Liver (tissue), 9 donors: Measurements from ENCODE around the gene ATL2. TPM values are rescaled to one million over a fixed set of nuclear protein-coding genes. Genes with fewer than 3 reads are reported as not detected.

ENCODE experiments used
- DNase-seq: peaks from one replicate; pipeline ENCODE4 v3.0.0-alpha.2; 2017; ENCODE audit warnings: low spot score
- H3K27ac ChIP-seq, 2 donors: one replicate each; pipeline ENCODE4 v1.7.0; 2013; ENCODE audit warnings: inconsistent platforms in 2 of 2, low read length in 2 of 2, control low read depth in 1 of 2, low read depth in 1 of 2, mild to moderate bottlenecking in 1 of 2
- H3K27me3 ChIP-seq, 4 donors: one replicate each; pipeline versions ENCODE4 v1.6.1 to v1.7.0; 2013; ENCODE audit warnings: low read length in 3 of 4, inconsistent platforms in 1 of 4, mild to moderate bottlenecking in 1 of 4, moderate library complexity in 1 of 4; ENCODE audit not compliant: control insufficient read depth in 4 of 4, insufficient read depth in 4 of 4
- H3K36me3 ChIP-seq, 4 donors: one replicate each; pipeline versions ENCODE4 v1.6.1 to v1.7.0; 2013; ENCODE audit warnings: low read length in 3 of 4, mild to moderate bottlenecking in 3 of 4, low read depth in 1 of 4, moderate library complexity in 1 of 4; ENCODE audit not compliant: control insufficient read depth in 4 of 4, insufficient read depth in 3 of 4
- H3K4me1 ChIP-seq, 4 donors: one replicate each; pipeline versions ENCODE4 v1.6.1 to v1.7.0; 2013; ENCODE audit warnings: low read length in 3 of 4, mild to moderate bottlenecking in 3 of 4, moderate library complexity in 1 of 4; ENCODE audit not compliant: control insufficient read depth in 4 of 4, insufficient read depth in 4 of 4
- H3K4me3 ChIP-seq, 3 donors: one replicate each; pipeline versions ENCODE4 v1.6.1 to v1.7.0; 2013; ENCODE audit warnings: low read length in 3 of 3, control low read depth in 1 of 3, low read depth in 1 of 3, mild to moderate bottlenecking in 1 of 3
- H3K9ac ChIP-seq, 2 donors: one replicate each; pipeline ENCODE4 v1.7.0; 2013; ENCODE audit warnings: low read length in 2 of 2, mild to moderate bottlenecking in 2 of 2, moderate library complexity in 2 of 2, control low read depth in 1 of 2, low read depth in 1 of 2
- H3K9me3 ChIP-seq, 4 donors: one replicate each; pipeline versions ENCODE4 v1.6.1 to v1.7.0; 2013; ENCODE audit warnings: low read length in 3 of 4; ENCODE audit not compliant: control insufficient read depth in 4 of 4
- ATF3 ChIP-seq: IDR thresholded peaks from 2 replicates; pipeline ENCODE4 v1.6.1; 2016; ENCODE audit warnings: antibody characterized with exemption
- CTCF ChIP-seq: fragments of 150-350 bp; IDR thresholded peaks from 2 replicates; pipeline ENCODE4 v1.5.1; 2017; ENCODE audit warnings: improper control_type of control experiment, low read depth, low read length; ENCODE audit not compliant: missing input control
- EGR1 ChIP-seq, 2 donors: IDR thresholded peaks; 2 replicates each; pipeline ENCODE4 v1.6.1; 2016 to 2018; ENCODE audit warnings: antibody characterized with exemption in 2 of 2, low read depth in 2 of 2
- FOXA1 ChIP-seq: IDR thresholded peaks from 2 replicates; pipeline ENCODE4 v1.6.1; 2016; ENCODE audit warnings: antibody characterized with exemption
- FOXA2 ChIP-seq: IDR thresholded peaks from 2 replicates; pipeline ENCODE4 v1.6.1; 2016; ENCODE audit warnings: antibody characterized with exemption
- GABPA ChIP-seq, 2 donors: IDR thresholded peaks in 1 of 2; conservative IDR thresholded peaks in 1 of 2; 2 replicates each; pipeline ENCODE4 v1.6.1; 2016; ENCODE audit warnings: antibody characterized with exemption in 2 of 2, mild to moderate bottlenecking in 1 of 2, moderate library complexity in 1 of 2
- HNF4A ChIP-seq, 2 donors: conservative IDR thresholded peaks; 2 replicates each; pipeline ENCODE4 v1.6.1; 2016; ENCODE audit warnings: antibody characterized with exemption in 2 of 2, mild to moderate bottlenecking in 2 of 2
- HNF4G ChIP-seq: IDR thresholded peaks from 2 replicates; pipeline ENCODE4 v1.6.1; 2016; ENCODE audit warnings: antibody characterized with exemption
- JUND ChIP-seq, 2 donors: IDR thresholded peaks; 2 replicates each; pipeline ENCODE4 v1.6.1; 2016; ENCODE audit warnings: antibody characterized with exemption in 2 of 2
- MAX ChIP-seq: IDR thresholded peaks from 2 replicates; pipeline ENCODE4 v1.6.1; 2016; ENCODE audit warnings: antibody characterized with exemption
- NR2F2 ChIP-seq: IDR thresholded peaks from 2 replicates; pipeline ENCODE4 v1.6.1; 2016; ENCODE audit warnings: antibody characterized with exemption
- RAD21 ChIP-seq, 2 donors: IDR thresholded peaks; 2 replicates each; pipeline ENCODE4 v1.6.1; 2016; ENCODE audit warnings: antibody characterized with exemption in 2 of 2, mild to moderate bottlenecking in 2 of 2
- REST ChIP-seq: IDR thresholded peaks from 2 replicates; pipeline ENCODE4 v1.6.1; 2016; ENCODE audit warnings: antibody characterized with exemption, mild to moderate bottlenecking
- RXRA ChIP-seq, 2 donors: IDR thresholded peaks; 2 replicates each; pipeline ENCODE4 v1.6.1; 2017 to 2018; ENCODE audit warnings: antibody characterized with exemption in 2 of 2, mild to moderate bottlenecking in 1 of 2
- SP1 ChIP-seq: IDR thresholded peaks from 2 replicates; pipeline ENCODE4 v1.6.1; 2018; ENCODE audit warnings: antibody characterized with exemption, mild to moderate bottlenecking
- TAF1 ChIP-seq: conservative IDR thresholded peaks from 2 replicates; pipeline ENCODE4 v1.6.1; 2016; ENCODE audit warnings: antibody characterized with exemption, mild to moderate bottlenecking
- YY1 ChIP-seq: IDR thresholded peaks from 2 replicates; pipeline ENCODE4 v1.6.1; 2016; ENCODE audit warnings: antibody characterized with exemption, mild to moderate bottlenecking
- ZBTB33 ChIP-seq: IDR thresholded peaks from 2 replicates; pipeline ENCODE4 v1.6.1; 2016; ENCODE audit warnings: antibody characterized with exemption
- WGBS: extraction: QIAGEN DNeasy Blood & Tissue Kit; methylation state at CpG from one replicate; pipeline ENCODE4 v1.1.7; 2013; 5-methylcytosine and 5-hydroxymethylcytosine counted together
- polyA plus RNA-seq, 2 donors: library from polyadenylated mRNA; stranded (reverse) in 1 of 2; unstranded in 1 of 2; fragments of 200-250 nt in 1 of 2; fragments of >200 nt in 1 of 2; fragmentation: Nextera tagmentation in 1 of 2; extraction: Ambion mirVana in 1 of 2; gene quantifications; one replicate each; pipeline versions ENCODE4 v1.2.1 to v1.2.3, GENCODE V29; 2013 to 2015
- total RNA-seq, 2 donors: library from RNA; depleted of rRNA; stranded (reverse); fragments of >200 nt; gene quantifications; one replicate each; pipeline ENCODE4 v1.2.3, GENCODE V29; 2014
- donor health status: healthy.
- donor health status: healthy.
- donor health status: healthy.
- donor health status: healthy.
- donor health status: healthy.

ATL2 gene
- total and polyA plus RNA-seq, 4 donors = 21.0 to 163 (median 45.8) TPM

- TF ChIP-seq JUND (IDR thresholded peaks at IDR 0.05) = no peak
- TF ChIP-seq CTCF = no peak
- TF ChIP-seq HNF4A (conservative IDR thresholded peaks at IDR 0.05) = no peak
- TF ChIP-seq YY1 = no peak
- no peak for TF ChIP-seq SP1
- no peak for TF ChIP-seq ZBTB33
These were observed 120.5 kb downstream of the ATL2 start (continued) for GRCh38 chr2:38256610-38257009.

GRCh38 chr2:38255211-38255610 lies 121.9 kb downstream of the ATL2 start:
- no peak for TF ChIP-seq HNF4G
- no peak for TF ChIP-seq JUND (IDR thresholded peaks at IDR 0.05)
- no peak for TF ChIP-seq RAD21 (IDR thresholded peaks at IDR 0.05)
- no peak for TF ChIP-seq ZBTB33
- TF ChIP-seq TAF1 = no peak
- no peak for TF ChIP-seq HNF4A (conservative IDR thresholded peaks at IDR 0.05)
- TF ChIP-seq MAX = no peak
- TF ChIP-seq GABPA (IDR thresholded peaks at IDR 0.05 in 1 of 2, conservative IDR thresholded peaks at IDR 0.05 in 1 of 2) = no peak
- TF ChIP-seq RXRA (IDR thresholded peaks at IDR 0.05) = no peak
- TF ChIP-seq EGR1 (IDR thresholded peaks at IDR 0.05; ENCODE audit: low read depth in 2 of 2) = no peak
- no peak for TF ChIP-seq FOXA2
- Histone ChIP-seq H3K36me3 (no peaks in the 10 kb centered on the region), H3K9ac (no peak overlapping the region), H3K27ac (no peak overlapping the region), H3K4me3 (no peak overlapping the region), H3K9me3 (no peaks in the 10 kb centered on the region), H3K4me1 (no peaks in the 10 kb centered on the region), H3K27me3 (no peaks in the 10 kb centered on the region)
- no peak for DNase-seq
- 88% methylated on average over 3 of the region's 3 CpGs for WGBS

- Histone ChIP-seq H3K4me1 (no peaks in the 10 kb centered on the region), H3K4me3 (no peak overlapping the region), H3K9ac (no peak overlapping the region)
- TF ChIP-seq CTCF (no peak), FOXA2 (no peak), GABPA (IDR thresholded peaks at IDR 0.05 in 1 of 2, conservative IDR thresholded peaks at IDR 0.05 in 1 of 2) (no peak), HNF4G (no peak), REST (no peak), MAX (no peak), FOXA1 (no peak), RAD21 (IDR thresholded peaks at IDR 0.05) (no peak), TAF1 (no peak), ATF3 (no peak), JUND (IDR thresholded peaks at IDR 0.05) (no peak), YY1 (no peak), NR2F2 (no peak)
These were observed 122.3 kb downstream of the ATL2 start for GRCh38 chr2:38254796-38255195.

More at GRCh38 chr2:38254796-38255195, 122.3 kb downstream of the ATL2 start:
- Histone ChIP-seq H3K27ac (no peak overlapping the region), H3K9me3 (no peaks in the 10 kb centered on the region), H3K27me3 (no peaks in the 10 kb centered on the region), H3K36me3 (no peaks in the 10 kb centered on the region)
- no peak for DNase-seq
- WGBS = 97% methylated on average over 5 of the region's 5 CpGs
